Fibroblast of skin of back (primary cell): ENCODE measurements around the gene PDK4.
"Not testable (repeated sequence)": the region's sequence is repeated elsewhere in the genome, so short reads cannot be mapped to it uniquely, and the experiment has no call there.

ENCODE experiments used
- DNase-seq: peaks from one replicate; pipeline ENCODE4 v3.0.0-alpha.2; 2013

The PDK4 gene

GRCh38 chr7:95560674-95561073 is 35.6 kb downstream of the PDK4 start:
- no peak for DNase-seq

- DNase-seq, result no peak
Measured at GRCh38 chr7:95558864-95559263, 37.5 kb downstream of the PDK4 start.

GRCh38 chr7:95556777-95557176 is 39.5 kb downstream of the PDK4 start:
- DNase-seq, result no peak

- DNase-seq, result no peak
Measured at GRCh38 chr7:95553939-95554338, 42.4 kb downstream of the PDK4 start.

- not testable (repeated sequence) for DNase-seq
Measured at GRCh38 chr7:95552010-95552926, 44.0 kb downstream of the PDK4 start.

- no peak for DNase-seq
Measured at GRCh38 chr7:95550546-95550945, 45.8 kb downstream of the PDK4 start.

- DNase-seq, result peak; percentile 68
Measured at GRCh38 chr7:95549818-95550529, 46.3 kb downstream of the PDK4 start.

GRCh38 chr7:95547361-95548348 is 48.7 kb downstream of the PDK4 start:
- no peak for DNase-seq

- DNase-seq, result no peak
Measured at GRCh38 chr7:95546647-95547046, 49.7 kb downstream of the PDK4 start.

GRCh38 chr7:95545673-95546072 is 50.6 kb downstream of the PDK4 start:
- no peak for DNase-seq

- peak; percentile 53 for DNase-seq
Measured at GRCh38 chr7:95545007-95545615, 51.2 kb downstream of the PDK4 start.

- no peak for DNase-seq
Measured at GRCh38 chr7:95544171-95544570, 52.1 kb downstream of the PDK4 start.

- no peak for DNase-seq
Measured at GRCh38 chr7:95543312-95543711, 53.0 kb downstream of the PDK4 start.

GRCh38 chr7:95540366-95540765 is 56.0 kb downstream of the PDK4 start:
- DNase-seq, result no peak

GRCh38 chr7:95539426-95539825 is 56.9 kb downstream of the PDK4 start:
- no peak for DNase-seq

GRCh38 chr7:95537468-95537867 is 58.8 kb downstream of the PDK4 start:
- no peak for DNase-seq

- DNase-seq, result no peak
Measured at GRCh38 chr7:95536656-95537311, 59.5 kb downstream of the PDK4 start.

- no peak for DNase-seq
Measured at GRCh38 chr7:95535662-95536061, 60.7 kb downstream of the PDK4 start.

- no peak for DNase-seq
Measured at GRCh38 chr7:95534796-95535195, 61.5 kb downstream of the PDK4 start.
